Mesodermal cell (in vitro differentiated cells): Measurements from ENCODE around the gene CYP1A2.

Source experiments
- H3K27ac ChIP-seq: 2 replicates; pipeline ENCODE4 v1.7.0; 2013; ENCODE audit warnings: mild to moderate bottlenecking, low read depth, low read length, moderate library complexity; ENCODE audit not compliant: severe bottlenecking
- H3K36me3 ChIP-seq: 2 replicates; pipeline ENCODE4 v1.7.1; 2013; ENCODE audit warnings: mild to moderate bottlenecking, low read length, moderate library complexity; ENCODE audit not compliant: control insufficient read depth, insufficient read depth
- H3K4me1 ChIP-seq: one replicate; pipeline ENCODE4 v1.7.1; 2013; ENCODE audit warnings: mild to moderate bottlenecking, low read length; ENCODE audit not compliant: insufficient read depth, control insufficient read depth, poor library complexity, severe bottlenecking
- H3K4me3 ChIP-seq: 2 replicates; pipeline ENCODE4 v1.7.0; 2013; ENCODE audit warnings: low read length, control low read depth, mild to moderate bottlenecking; ENCODE audit not compliant: insufficient read depth, poor library complexity, severe bottlenecking; ENCODE audit errors: extremely low read depth
- H3K9me3 ChIP-seq: 2 replicates; pipeline ENCODE4 v1.7.1; 2013; ENCODE audit warnings: mild to moderate bottlenecking, low read length, moderate library complexity; ENCODE audit not compliant: control insufficient read depth
- whole genome bisulfite sequencing, 2 experiments: methylation state at CpG; one replicate each; pipeline ENCODE4 v1.1.5; 2013; ENCODE audit warnings: missing lambda C conversion rate in 2 of 2; ENCODE audit not compliant: insufficient coverage in 2 of 2; 5-methylcytosine and 5-hydroxymethylcytosine counted together

Gene CYP1A2

DNA sequence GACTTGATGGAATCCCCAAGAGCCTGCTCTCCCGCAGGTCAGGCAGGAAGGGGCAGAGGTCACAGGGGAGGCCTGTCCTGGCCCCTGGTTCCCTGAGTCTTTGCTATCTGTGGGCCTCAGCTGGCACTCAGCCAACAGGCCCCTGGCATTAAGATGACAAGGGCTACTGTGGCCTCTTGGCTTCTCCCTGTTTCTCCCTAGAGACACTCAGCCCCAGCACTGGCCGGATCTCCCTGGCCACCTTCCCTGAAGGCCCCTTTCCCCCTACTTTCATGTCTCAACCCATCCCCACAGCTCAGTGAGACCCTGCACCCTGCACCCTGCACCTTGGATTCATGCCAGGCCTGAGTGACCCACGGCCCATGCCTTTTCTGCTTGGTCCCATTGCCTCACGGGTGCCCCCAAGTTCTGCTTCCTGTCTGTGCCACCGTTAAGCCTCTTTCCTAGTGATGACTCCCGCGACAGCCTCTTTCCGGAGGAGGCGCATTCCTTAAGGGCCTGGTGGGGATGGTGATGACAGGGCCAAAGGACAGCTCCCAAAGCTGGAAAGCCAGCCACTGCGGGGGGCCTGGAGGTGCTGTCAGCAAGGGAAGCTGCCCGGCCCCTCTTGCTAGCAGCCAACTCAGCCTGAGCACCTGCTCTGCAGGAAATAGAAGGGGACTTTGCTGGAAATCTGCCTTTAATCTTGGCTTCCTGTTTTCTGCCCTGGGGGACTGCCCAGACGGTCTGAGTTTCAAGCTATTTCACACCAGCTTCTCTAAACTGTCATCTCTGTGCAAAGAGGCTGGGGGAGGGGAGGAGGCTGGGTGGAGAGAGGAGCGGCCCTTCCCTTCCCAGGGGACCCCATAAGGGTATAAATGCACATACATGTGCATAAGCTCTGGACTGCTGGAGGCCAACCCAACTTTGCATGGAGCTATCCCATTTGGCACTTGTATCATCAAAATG, 28.4 kb downstream of the CYP1A2 start:
- H3K36me3 ChIP-seq: no peaks in the 10 kb centered on the region
- WGBS, 2 experiments: 28 to 35% methylated on average over 10 to 11 of the region's 13 CpGs
- H3K27ac ChIP-seq: peak overlapping the region; percentile 30
- H3K9me3 ChIP-seq: no peaks in the 10 kb centered on the region
- no peak overlapping the region for H3K4me3 ChIP-seq
- H3K4me1 ChIP-seq: peaks cover 46% of the 10 kb centered on the region

DNA sequence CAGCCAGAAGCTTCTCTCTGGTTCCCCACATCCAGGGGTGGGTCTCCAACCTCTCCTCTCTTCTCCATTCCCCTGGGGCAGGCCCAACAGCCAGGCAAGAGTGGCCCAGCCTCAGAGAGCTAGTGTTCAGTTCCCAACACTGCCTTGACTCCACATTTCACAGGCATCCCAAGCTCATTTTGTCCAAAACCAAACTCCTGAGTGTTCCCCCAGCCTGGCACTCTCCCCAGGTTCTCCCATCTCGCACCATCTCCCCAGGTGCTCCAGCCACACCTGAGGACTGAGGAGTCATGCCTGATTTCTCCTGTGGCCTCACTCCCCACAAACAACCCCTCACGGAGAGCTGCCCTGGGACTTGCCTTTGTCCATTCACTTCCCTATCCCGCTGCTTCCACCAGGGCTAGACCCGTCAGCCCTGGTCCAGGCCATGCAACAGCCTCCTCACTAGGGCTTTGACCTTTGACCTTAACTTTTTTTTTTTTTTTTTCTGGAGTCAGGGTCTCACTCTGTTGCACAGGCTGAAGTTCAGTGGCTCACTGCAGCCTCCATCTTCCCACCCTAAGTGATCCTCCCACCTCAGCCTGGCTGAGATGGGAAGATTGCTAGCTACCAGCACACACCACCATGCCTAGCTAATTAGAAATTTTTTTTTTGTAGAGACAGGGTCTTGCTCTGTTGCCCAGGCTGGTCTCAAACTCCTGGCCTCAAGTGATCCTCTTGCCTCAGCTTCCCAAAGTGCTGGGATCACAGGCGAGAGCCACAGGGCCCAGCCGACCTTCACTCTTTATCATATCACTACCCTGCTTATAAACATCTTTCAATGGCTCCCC, 29.3 kb downstream of the CYP1A2 start:
- H3K4me3 ChIP-seq: no peak overlapping the region
- H3K27ac ChIP-seq: peak overlapping the region; percentile 25
- WGBS, 2 experiments: 71 to 88% methylated on average over 3 to 6 of the region's 6 CpGs
- H3K9me3 ChIP-seq: no peaks in the 10 kb centered on the region
- no peaks in the 10 kb centered on the region for H3K36me3 ChIP-seq
- peaks cover 46% of the 10 kb centered on the region for H3K4me1 ChIP-seq

DNA sequence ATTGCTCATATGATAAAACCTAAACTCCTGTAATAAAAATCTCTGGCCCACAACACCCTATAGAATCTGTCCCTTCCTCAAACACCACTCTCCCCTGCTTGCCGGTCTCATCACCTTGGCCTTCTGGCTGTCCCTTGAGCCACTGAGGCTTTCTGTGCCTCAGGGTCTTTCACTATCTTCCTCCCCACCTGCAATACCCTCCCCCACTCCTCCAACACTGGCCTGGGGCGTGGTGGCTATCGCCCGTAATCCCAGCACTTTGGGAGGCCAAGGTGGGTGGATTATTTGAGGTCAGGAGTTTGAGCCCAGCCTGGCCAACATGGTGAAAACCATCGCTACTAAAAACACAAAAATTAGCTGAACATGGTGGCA, 29.9 kb downstream of the CYP1A2 start:
- WGBS, 2 experiments: 93 to 100% methylated on average over 1 to 3 of the region's 5 CpGs
- no peak overlapping the region for H3K4me3 ChIP-seq
- H3K9me3 ChIP-seq: no peaks in the 10 kb centered on the region
- H3K36me3 ChIP-seq: no peaks in the 10 kb centered on the region
- H3K27ac ChIP-seq: no peak overlapping the region
- H3K4me1 ChIP-seq: peaks cover 48% of the 10 kb centered on the region

DNA sequence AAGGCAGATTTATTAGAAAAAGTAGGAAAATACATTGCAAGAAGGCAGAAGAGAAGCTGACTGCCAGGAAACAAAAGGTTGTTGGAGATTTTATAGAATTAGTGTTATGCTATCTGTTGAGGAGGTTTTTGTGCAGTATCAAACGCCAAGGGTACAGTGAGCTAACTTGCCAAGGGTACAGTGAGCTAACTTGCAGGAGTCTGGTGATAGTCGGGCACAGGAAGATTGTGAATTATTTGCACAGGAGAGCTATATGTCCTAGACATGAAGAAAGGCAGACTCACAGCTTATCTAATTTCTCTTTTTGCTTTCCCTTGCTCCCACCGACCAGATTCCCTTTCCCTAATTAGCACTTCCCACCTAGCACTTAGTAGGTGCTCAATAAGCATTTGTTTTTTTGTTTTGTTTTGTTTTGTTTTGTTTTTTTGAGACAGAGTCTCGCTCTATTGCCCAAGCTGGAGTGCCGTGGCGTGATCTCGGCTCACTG, 30.6 kb downstream of the CYP1A2 start:
- 89 to 100% methylated on average over 2 to 3 of the region's 7 CpGs for WGBS, 2 experiments
- H3K4me1 ChIP-seq: peaks cover 53% of the 10 kb centered on the region
- no peaks in the 10 kb centered on the region for H3K36me3 ChIP-seq
- no peak overlapping the region for H3K4me3 ChIP-seq
- H3K27ac ChIP-seq: no peak overlapping the region
- H3K9me3 ChIP-seq: no peaks in the 10 kb centered on the region

DNA sequence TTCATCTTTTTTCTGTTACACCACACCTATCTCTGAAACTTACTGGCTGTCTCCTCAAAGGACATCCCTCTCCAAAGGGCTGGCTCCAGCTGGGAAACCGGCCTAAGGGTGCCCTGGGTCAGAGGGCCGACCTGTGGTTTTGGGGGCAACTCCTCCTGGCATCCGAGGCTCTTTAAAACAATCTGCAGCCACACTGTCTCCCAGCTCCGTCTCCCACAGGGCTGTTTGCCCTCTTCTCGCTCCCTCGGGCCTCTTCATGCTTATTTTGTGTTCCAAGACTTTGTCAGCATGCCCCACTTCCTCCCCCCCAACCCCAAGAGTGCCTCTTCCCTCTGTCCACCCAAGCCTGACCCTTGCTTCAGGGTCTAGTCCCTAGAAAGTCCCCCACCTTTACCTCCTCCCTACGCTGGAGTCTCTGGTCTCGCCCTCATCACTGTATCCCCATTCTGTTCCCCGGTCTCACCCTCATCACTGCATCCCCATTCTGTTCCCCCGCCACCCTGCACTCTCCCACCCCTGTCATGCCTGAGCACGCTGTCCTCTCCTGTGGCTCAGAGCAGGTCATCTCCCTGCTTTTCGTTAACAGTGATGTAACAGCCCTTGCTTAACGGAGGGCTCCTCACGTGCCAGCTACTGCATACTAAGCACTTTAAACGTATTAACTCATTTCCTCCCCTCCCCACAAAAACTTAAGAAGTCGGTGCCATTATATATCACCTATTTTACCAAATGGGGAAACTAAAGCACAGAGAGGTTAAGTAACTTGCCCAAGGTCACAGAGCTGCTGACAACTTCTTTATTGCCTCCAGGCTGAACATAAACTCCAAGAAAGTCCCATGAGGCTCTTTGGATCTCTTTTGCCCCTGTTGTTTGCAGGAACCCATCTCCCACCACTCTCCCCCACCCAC, 32.1 kb downstream of the CYP1A2 start:
- Histone ChIP-seq H3K4me3 (peak overlapping the region; percentile 29), H3K9me3 (no peaks in the 10 kb centered on the region), H3K27ac (no peak overlapping the region), H3K4me1 (peaks cover 53% of the 10 kb centered on the region), H3K36me3 (peaks cover 14% of the 10 kb centered on the region)
- 75 to 76% methylated on average over 12 to 16 of the region's 16 CpGs for WGBS, 2 experiments

DNA sequence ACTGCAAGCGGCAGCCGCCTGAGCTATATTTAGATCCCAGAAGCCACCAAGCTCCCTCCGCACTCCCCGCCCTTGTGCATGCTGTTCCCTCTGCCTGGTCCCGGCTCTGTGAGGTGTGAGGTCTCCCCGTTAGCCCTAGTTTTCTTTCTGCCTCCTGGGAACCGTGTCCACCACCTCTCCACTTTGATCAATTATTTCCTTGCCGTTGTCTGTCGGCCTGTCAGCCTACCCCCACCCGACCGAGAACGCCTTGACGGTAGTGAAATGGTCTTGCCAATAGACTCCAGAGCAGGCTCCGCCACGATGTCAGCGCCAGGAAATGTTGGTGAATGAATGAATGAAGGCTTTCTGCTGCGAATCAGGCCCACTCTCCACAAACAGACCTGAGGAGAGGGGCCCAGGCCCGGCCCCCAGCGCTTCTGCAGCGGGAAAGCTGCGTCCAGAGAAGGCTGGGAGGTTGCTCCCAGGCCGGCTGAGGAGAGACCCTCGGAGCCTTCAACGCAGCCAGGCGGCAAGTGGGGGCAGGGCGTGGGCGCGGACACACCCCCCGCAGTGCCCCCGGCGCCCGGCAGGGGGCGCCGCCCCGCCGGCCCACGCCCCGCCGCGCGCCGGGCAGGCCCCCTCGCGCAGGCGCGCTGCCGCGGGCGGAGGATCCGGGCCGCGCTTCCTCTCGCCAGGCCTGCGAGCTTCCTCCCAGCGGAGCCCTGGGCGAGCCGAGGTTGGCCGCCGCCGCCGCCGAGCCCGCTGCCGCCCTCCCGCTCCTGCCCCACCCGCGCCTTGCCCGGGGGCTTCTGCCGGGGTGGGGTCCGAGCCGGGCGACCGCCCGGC, 33.0 kb downstream of the CYP1A2 start, which contains the start of gene CSK:
TSS of gene CSK (plus strand) at position 650 of the 828 bp plus-strand sequence. CDS start 16,218 bp downstream, outside the sequence.
- WGBS, 2 experiments: 3 to 4% methylated on average over 43 to 67 of the region's 74 CpGs

DNA sequence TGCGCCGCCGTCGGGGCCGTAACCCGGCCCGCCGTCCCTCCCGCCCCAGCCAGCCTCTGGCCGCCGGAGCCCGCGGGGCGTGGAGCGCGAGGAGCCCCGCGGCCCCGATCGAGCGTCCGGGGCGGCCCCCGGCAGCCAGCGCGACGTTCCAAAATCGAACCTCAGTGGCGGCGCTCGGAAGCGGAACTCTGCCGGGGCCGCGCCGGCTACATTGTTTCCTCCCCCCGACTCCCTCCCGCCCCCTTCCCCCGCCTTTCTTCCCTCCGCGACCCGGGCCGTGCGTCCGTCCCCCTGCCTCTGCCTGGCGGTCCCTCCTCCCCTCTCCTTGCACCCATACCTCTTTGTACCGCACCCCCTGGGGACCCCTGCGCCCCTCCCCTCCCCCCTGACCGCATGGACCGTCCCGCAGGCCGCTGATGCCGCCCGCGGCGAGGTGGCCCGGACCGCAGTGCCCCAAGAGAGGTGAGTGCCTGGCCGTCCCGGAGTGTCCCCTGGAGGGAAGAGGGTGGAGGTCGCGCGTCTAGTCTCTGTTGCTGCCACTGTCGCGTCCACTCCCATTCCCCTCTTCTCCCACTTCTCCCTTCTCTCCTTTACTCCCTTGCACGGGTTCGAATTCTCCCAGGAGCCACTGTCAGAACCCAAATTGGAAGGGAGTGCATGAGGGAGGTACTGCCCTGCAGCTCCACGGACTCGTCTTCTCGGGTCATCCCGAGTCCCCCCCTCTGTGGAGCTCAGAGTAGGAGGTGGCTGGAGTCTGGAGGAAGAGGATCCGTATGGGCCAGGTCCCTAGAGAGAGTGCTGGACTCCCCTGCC, 33.8 kb downstream of the CYP1A2 start:
- Histone ChIP-seq H3K4me3 (peak overlapping the region; percentile 87), H3K4me1 (peaks cover 42% of the 10 kb centered on the region), H3K9me3 (no peaks in the 10 kb centered on the region), H3K36me3 (peaks cover 22% of the 10 kb centered on the region), H3K27ac (no peak overlapping the region)
- 0% methylated on average over 12 to 28 of the region's 72 CpGs for WGBS, 2 experiments

More for the DNA sequence above, 33.0 kb downstream of the CYP1A2 start, which contains the start of gene CSK:
- Histone ChIP-seq H3K4me3 (peak within 1 kb of the TSS; percentile 87), H3K4me1 (peaks cover 50% of the 10 kb centered on the region), H3K36me3 (peaks cover 18% of the 10 kb centered on the region), H3K9me3 (no peaks in the 10 kb centered on the region), H3K27ac (no peak within 1 kb of the TSS)

DNA sequence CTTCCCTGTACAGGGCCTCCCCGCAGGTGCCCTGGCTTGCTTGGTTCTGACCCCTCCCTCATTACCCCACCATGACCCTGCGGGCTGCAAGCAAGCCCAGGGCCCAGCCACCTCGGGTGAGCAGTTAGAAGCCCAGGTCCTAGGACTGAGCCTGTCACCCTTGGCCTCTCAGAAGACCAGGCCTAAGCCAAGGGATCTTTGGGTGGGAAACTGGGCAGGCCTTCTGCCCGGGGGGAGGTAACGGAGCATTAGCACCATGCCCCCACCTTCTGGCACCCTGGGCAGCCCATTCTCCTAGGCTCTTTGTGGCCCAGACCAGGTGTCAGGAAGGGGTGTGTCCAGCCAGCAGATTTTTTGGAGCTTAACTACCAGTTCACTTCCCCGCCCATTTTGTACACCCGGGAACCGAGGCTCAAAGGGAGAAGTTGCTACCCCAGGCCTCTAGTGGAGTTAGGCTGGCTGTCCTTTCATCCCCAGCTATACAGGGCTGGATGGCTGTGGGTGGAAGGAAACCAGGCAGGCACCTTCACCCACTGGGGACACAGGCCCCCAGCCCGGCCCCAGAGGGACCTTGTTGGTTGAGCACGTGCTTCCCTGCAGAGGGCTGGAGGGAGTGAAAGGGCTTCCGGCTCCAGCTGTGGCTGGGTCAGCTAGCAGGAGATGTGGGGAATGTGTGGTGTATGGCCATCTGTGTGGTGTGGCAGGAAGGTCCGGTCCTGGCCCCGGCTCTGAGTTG, 34.6 kb downstream of the CYP1A2 start:
- peaks cover 37% of the 10 kb centered on the region for H3K4me1 ChIP-seq
- no peaks in the 10 kb centered on the region for H3K9me3 ChIP-seq
- peaks cover 26% of the 10 kb centered on the region for H3K36me3 ChIP-seq
- WGBS, 2 experiments: 35% methylated on average over 8 to 9 of the region's 13 CpGs
- peak overlapping the region; percentile 87 for H3K4me3 ChIP-seq
- H3K27ac ChIP-seq: no peak overlapping the region
